Activated CD8-positive, alpha-beta memory T cell treated with anti-CD3 and anti-CD28 coated beads, Interleukin-2, amount 50 U/mL, for 1 hour (primary cell): ENCODE measurements around the gene COL9A2.

Source experiments
- DNase-seq: peaks from one replicate; pipeline ENCODE4 v3.0.0-alpha.2; 2020; ENCODE audit errors: extremely low read depth

The COL9A2 gene

GRCh38 chr1:40257688-40258444 is 59.2 kb downstream of the COL9A2 start, which contains the start of gene ZMPSTE24:
TSS of gene ZMPSTE24 (plus strand) at chr1:40258236. CDS start at chr1:40258272, 36 bp downstream.
- peak; percentile 93 for DNase-seq

DNA sequence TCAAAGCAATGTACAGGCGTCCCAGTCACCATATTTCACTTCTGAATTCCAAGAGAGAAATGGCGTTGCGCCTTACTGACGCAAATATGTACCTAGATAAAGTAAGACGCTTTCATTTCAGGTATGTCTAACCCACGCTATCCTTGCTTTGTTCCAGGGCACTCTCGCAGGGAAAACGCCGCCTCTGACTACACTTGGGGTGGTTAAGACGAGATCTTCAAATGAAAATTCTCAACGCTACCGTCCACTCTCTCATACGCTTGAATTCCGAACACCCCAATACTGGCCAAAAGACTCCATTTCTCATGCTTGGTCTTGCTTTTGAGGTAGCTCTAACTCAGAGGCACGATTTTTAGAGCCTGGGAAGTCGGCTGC is 59.8 kb downstream of the COL9A2 start:
- peak; percentile 12 for DNase-seq

DNA sequence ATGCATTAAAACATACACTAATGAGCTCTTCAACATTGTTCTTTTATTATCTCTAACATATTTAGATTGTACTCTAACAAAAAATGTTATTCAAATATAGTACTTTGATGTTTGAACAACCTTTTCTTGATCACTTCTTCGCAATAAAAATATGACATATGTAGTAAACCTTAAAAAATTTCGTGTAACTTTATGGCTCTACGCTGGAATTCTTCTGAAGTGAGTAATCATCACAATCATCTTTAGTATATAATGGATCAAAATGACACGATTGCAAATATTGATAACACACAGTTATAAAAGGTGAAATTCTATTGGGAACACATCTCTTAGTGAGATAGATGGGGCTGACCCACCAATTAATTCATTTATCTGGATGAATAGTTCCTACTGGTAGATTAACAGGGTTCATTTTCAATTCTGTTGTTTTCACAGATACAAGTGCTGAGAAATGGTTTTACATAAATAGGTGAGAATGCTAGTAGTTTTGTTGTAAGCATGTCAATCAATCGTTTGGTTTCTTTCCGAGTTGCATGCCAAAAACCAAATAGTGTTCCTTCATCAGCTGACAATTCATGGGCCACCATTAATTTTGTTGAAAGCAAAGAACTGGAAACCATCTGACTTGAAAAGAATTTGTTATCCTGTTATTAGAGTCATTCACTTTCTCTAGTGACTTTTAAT is 60.5 kb downstream of the COL9A2 start:
- DNase-seq = no peak

DNA sequence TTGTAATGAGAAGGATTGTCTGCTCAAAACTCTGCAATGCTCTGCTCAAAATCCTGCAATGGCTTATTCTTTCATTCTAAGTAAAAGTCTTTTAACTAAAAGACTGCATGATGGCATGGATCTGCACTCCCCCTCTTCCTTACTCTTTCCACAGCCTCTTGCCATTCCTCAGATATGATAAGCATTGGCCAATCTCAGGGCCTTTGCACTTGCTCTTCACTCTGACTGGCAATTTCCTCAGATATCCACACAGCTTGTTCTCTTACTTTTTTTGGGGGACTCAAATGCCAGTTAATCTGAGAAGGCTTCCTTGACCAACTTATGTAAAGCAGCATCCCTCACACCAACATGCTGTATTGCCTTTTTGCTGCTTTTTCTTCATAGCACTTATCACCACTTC is 61.9 kb downstream of the COL9A2 start:
- no peak for DNase-seq

DNA sequence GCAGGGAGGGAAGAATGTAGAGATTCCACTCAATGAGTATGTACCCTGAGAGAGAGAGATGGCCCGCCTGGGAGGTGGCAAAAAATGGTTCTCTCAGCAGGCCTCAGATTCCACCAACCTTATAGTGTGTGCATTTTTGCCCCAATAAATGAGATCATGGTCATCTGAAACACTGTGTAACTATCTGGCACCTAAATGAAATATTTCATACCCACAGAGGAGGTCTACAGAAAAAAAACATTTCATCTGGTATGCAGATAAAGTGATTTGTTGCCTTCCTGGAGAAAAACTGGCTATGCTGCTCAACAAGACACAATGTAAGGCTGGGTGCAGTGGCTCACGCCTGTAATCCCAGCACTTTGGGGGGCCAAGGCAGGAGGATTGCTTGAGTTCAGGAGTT is 64.5 kb downstream of the COL9A2 start:
- DNase-seq = no peak

DNA sequence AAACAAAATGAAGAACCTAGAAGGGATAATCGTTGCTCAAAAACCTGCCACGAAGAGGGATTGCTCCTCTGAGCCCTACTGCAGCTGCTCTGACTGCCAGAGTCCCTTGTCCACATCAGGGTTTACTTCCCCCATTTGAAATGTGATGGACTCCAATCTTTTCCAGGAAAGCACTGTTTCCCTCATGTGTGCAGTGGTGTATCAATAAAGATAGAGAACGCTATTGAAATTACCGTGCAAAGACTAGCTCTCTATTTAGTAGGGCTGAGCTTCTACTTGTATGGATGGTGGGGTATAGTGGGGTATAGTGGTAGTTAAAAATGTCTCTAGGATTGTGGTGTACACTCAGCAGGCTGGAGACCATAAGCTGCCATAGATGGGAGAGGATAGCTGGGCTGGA is 65.6 kb downstream of the COL9A2 start:
- no peak for DNase-seq
